Urothelium cell line (cell line): ENCODE measurements around the gene ABTB2.
A peak's percentile ranks its signal among the peaks of the same experiment; 100 is the strongest.
"Not testable (repeated sequence)": the region's sequence is repeated elsewhere in the genome, so short reads cannot be mapped to it uniquely, and the experiment has no call there.

Experiments
- DNase-seq: peaks from one replicate; pipeline ENCODE4 v3.0.0; 2011; ENCODE audit warnings: low spot score, mixed read lengths
- FAIRE-seq: peaks from 2 replicates; lab custom pipeline; 2011; peaks lifted over from hg19 to GRCh38; lab: Jason Lieb, UNC

ABTB2 gene

DNA sequence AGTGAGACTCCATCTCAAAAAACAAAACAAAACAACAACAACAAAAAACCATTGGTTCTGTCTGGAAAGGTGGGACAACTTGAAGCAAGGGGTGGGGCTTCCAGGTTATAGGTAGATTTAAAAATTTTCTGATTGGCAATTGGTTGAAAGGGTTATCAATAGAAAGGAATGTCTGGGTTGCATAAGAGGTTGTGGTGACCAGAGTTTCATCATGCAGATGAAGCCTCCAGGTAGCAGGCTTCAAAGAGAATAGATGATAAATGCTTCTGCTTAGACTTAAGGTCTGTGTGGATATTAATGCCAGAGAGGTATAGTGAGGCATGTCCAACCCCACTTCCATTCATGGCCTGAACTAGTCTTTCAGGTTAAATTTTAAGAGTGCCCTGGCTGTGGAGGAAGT, 135.8 kb downstream of the ABTB2 start:
- DNase-seq (no peak), FAIRE-seq (no peak)

DNA sequence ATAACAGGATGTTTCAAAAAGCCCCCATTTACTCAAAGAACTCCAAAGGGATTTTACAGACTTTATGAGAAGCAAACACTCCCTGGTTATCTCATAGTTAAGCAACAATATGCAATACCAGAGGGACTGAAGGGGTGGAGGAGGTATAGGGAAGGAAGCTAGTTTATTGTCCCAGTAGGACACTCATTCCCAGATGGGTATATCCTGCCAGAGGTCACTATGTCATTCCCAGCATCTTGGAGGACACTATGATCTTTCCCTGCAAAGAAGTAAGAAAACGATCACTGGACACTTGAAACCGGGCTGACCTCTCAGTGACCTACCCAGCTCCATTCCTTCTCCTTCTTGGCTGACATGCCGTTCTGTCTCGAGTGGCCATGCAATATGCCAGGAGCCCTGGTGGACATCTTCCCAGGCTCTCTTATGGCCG, 137.9 kb downstream of the ABTB2 start:
- DNase-seq (no peak), FAIRE-seq (no peak)

GRCh38 chr11:34219279-34219678, 138.5 kb downstream of the ABTB2 start:
- DNase-seq: no peak
- FAIRE-seq: no peak

GRCh38 chr11:34218756-34219155, 139.1 kb downstream of the ABTB2 start:
- FAIRE-seq, DNase-seq: not testable (repeated sequence)

DNA sequence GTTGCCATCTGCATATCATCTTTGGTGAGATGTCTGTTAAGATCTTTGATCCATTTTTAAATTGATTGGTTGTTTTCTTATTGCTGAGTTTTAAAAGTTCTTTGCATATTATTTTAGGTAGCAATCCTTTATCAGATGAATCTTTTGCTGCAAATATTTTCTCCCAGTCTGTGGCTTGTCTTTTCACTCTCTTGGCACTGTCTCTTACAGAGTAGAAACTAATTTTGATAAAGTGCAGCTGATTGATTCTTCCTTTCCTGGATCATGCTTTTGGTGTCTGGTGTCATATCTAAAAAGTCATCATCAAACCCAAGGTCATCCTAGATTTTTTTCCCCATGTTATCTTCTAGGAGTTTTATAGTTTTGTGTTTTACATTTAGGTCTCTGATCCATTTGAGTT, 139.7 kb downstream of the ABTB2 start:
- DNase-seq (no peak), FAIRE-seq (no peak)

DNA sequence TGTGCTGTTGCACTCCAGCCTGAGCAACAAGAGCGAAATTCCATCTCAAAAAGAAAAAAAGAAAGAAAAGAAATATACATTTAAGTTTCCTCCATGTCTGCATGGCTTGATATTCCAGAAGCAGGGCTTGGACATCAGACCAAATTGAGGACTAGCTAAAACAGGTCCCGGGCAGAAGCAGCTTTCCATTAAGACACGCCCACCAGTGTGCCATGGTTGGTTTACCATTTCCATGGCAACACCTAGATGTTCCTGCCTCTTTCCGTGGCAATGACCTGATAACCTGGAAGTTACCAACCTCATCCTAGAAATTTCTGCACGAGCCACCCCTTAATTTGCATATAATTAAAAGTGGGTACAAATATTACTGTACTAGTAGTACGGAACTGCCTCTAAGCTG, 141.1 kb downstream of the ABTB2 start:
- FAIRE-seq (no peak), DNase-seq (no peak)

DNA sequence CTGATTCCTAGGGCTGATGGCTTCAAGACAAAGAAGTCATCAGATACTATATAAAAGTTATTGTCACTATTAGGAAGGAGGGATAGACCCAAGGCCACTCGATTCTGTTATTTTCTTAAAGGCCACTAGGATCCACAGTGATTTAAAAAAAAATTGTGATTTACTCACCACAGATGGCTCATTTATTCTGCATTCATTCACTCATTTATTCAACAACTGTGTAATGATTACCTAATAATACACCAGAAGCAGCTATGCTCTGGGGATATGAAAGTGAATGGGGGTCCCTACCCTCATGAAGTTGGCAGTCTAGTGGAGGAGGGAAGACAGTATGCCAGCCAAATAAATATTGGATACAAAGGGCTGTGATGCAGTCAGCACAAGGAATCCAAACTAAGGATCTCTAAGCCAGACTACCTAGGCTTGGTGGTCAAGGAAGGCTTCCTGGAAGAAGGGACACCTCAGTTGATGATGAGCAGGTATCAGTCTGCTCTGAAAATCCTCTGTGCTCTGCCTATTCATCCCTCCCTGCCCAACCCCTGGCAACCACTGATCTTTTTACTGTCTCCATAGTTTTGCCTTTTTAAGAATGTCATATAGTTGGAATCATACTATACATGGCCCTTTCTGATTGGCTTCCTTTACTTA, 141.9 kb downstream of the ABTB2 start:
- DNase-seq: no peak
- no peak for FAIRE-seq

DNA sequence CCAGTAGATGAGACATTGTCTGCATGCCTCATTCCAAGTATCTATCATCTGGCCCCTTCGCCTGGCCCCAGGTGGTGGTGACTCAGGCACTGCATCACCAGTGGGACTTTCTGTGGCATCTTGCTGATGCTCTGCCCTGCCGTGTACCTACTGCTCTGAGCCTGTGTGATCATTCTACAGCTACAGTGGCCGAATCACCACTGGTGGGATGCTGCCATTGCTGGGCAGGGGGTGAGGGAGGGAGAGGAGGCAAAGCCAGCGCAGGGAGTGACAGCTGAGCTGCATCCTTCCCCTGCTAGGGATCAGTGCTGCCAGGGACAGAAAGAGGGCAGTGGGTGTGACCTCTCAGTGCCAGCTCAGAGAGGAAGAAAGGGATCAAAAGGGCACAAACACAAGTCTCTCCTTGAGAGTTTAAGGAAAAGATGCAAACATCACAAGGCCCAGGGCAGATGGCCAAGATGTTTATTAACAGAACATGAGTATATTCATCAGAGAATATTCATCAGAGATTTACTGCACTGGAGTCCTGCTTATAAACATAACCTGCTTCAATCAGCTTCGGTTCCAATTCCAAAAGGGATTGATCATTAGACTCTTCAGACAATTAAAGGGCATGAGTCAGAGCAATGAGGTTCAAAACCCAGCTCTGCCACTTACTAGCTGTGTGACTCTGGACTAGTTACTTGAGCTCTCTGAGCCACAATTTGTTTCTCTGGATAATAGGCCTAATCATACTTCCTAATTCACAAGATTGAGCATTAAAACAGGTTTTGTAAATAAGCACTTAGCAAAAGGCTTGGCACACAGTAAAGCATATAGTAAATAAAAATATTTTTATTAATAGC, 142.6 kb downstream of the ABTB2 start:
- FAIRE-seq (peak; percentile 73), DNase-seq (peak; percentile 79)

- FAIRE-seq: no peak
These were observed 144.4 kb downstream of the ABTB2 start for GRCh38 chr11:34213366-34213765.

DNA sequence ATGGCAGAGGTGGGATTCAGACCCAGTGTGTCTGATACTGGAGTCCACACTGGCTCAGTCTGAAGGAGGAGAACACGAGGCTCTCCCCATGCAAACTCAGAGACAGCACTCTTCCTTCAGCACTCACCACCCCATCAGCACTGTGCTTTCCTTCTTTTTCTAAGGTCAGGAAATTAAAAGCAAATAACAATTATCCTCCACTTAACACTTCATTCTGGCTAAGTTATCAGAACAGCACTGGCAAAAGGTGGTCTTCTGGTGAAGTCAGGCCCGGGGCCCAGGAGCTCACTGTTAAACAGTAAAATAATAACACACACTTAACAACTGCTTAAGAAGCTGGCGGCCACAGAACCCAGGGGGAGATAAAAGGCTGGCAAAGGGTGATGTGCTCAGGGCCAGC, 145.2 kb downstream of the ABTB2 start:
- DNase-seq (no peak), FAIRE-seq (no peak)

More at GRCh38 chr11:34213366-34213765, 144.4 kb downstream of the ABTB2 start:
- DNase-seq: no peak

GRCh38 chr11:34209809-34210208, 148.0 kb downstream of the ABTB2 start:
- FAIRE-seq (no peak), DNase-seq (no peak)

DNA sequence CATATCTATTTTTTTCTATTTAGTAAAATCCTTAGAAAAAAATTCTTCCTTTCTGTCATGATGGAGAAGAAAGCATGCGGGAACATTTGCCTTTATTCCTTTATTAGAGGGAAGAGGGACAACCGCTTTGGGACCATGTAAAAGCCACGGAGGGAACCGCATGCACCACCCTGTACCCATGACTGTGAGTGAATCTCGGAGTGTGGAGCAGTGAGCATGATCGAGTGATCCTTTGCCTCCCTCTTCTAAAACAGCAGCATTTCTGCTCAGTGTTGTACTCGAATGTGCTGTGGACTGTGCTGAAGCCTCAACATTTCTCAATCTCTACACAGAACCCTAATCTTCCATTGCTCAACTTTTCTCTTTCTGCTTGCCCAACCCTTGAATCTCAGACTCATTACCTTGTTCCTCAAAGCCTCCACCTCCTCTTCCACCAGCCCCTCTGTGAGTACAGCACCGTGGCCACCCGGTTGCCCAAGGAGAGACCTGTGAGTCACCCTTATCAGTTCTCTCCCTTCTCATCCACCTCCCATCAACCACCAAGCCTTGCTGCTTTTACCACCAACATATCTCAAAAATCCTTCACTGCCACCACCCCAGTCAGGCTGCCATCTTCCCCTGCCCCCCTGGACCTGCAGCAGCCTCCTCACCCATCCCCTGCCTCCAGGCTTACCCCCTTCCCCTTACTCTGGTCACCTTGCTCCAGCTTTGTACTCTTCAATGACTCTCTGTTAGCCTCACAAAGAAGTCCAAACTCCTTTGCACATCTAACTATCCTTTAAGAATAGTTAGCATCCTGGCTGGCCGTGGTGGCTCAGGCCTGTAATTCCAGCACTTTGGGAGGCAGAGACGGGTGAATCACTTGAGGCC, 149.3 kb downstream of the ABTB2 start:
- DNase-seq: no peak
- no peak for FAIRE-seq

DNA sequence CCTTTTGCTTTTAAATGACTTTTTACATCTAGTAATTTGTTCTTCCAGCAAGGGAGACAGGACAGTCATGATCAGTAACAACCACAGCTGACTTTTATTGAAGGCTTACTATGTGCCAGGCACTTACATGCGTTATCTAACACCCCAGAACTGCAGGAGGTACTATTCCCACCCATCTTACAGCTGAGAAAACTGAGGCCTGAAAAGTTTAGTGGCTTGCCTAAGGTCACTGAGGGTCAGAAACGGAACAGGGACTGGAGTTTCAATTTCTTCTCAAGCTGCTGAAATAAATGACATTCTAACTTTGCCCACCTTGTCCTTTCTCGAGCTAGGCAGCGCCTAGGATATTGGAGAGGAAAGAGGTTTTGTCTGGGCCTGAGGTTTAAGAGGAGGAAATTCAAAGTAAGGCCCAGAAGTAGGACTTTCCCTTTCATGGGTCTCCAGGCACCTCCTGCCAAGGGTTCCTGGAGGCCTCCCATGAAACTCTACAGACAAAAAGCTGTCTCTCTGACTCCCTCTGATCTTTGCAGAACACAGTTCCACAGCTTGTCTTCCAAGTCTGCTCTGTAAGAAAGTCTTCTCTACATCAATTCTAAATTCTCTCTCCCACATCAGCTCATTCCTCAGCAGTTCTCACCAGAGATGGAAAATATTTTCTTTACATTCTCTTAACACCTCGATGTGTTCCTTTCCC, 150.2 kb downstream of the ABTB2 start:
- FAIRE-seq (no peak), DNase-seq (no peak)

DNA sequence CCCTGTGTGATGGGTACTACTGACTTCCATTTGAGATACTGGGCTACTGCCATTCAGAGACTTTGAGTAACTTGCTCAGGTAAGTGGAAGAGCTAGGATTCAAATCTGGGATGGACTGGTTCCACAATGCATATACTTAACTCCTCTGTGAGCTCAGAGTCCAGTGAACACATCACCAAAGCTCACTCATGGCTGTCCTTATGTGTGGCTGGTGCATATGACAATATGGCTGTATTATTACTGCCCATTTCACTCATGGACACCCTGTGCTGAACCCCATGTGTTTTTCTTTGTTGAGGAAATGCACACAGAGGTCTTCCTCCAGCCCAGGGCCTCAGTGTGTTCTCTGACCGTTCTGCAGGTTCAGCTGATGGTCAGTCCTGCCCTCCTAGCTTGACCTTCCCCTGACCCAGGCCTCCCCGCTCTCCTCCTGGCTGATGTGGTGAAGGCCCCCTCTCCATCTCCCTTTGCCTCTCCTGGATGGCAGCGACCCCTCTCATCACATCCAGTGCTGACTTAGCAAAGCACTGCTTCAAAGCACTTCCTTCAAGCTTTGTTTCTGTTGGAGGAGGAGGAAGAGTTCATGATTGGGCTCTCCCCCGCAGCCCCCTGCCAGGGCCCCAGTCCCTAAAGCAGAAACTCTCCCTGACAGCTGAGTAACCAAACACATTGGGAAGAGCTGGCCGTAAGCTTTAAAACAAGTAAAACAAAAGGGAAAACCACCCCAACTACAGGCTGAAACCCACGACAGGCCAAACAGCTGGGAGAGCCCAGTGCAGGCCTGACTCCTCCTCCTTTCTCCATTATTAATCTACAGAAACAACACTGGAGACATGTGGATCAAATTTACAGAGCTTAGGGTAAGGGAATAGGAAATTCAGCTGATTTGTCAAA, 151.2 kb downstream of the ABTB2 start:
- DNase-seq (no peak), FAIRE-seq (no peak)

DNA sequence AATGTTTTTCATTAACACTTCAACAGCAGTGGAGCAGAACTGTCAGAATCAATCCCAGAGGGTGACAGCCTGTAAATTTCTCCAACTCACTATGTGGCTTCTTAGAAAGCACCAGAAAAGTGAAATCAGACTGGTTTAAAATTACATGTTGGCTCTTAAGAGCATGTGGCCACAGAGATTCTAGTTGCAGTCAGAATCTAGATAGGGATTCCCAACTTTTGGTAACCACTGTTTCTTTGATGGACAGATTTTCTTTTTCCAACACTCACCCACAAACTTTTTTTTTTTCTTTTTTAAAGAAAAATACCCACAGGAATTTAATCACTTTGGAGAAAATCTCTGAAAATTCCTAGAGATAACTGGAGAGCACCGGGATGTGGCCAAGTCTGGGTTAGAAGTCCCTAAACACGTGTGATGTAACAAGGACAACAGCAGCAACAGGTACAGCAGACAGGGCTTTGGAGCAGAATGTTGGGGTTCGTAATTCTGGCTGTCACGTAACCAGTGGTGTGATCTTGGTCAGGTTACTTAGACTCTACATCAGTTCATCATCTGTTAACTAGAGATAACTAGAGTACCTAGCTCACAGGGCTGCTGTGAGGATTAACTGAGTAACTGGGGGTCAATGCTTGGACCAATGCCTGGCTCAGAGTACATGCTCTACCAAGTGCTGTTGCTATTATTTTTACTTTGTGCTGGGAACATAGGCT, 152.3 kb downstream of the ABTB2 start:
- no peak for FAIRE-seq

DNA sequence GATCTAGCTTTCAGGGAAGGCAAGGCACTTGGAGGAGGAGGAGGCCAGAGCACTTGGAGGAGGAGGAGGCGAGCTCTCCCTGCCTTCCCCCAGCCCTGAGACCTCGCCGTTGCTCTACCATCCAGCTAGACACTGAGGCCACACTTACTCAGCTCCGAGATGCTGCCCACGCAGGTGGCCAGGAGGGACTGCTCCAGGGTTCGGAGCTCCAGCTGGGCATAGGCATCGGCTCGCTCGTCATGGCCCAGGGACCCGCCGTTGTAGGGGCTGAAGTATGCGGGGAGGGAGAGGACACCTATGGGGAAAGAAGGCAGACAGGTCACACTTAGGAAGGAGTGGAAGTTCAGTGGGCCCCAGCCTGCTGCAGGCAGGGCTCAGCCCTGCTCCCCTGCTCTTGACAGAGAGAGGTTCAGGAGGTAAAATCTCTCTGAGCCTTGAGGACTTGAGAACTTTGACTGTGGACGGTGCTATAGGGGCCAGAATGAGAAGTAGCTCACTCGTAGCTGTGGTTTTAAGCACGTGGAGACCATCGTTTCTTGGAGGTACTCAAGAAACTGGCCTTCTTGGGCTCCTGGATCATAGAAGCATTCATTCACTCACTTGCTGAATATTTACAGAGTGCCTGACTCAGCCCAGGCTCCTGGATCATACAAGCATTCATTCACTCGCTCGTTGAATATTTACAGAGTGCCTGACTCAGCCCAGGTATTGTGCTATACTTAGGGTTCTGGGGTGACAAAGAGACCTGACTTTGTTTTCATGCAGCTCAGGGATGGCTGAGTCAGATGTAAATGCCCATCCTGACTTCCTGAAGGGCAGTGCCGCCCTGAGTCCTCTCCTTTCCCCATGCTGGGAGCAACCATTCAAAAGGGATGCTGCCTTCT, 153.2 kb downstream of the ABTB2 start:
- FAIRE-seq: no peak
- peak; percentile 75 for DNase-seq

More for the DNA sequence above, 152.3 kb downstream of the ABTB2 start:
- DNase-seq: no peak

DNA sequence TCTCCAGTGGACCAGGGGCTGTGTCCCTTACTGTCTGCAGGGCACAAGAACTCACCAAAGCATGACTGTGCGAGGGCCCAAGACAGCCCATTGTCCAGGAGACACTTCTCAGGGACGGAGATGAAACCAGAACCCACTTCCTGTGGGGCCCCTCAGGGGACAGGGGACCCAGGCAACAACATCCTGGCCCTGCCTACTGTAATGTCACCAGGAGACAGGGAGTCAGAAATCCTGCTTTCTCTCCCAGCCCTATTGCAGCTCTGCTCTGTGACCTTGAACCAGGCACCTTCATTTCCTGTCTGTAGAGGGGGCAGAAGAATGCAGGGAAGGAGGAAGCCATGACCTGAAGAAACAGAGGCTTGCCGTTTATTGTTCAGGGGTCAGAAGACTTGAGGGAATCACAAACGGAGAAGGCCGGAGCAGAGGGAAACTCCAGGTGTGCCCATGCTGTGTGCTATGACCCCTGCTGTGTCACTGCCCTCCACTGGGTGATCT, 154.4 kb downstream of the ABTB2 start:
- no peak for DNase-seq
- no peak for FAIRE-seq

GRCh38 chr11:34201129-34201528, 156.7 kb downstream of the ABTB2 start:
- no peak for DNase-seq

More at GRCh38 chr11:34201129-34201528, 156.7 kb downstream of the ABTB2 start:
- FAIRE-seq: no peak
